Endometrial microvascular endothelial cells (primary cell): Measurements from ENCODE around the gene RETREG2. TPM values are rescaled to one million over a fixed set of nuclear protein-coding genes. Genes with fewer than 3 reads are reported as not detected.

Source experiments
- in situ Hi-C: cut with HindIII; loops from 2 replicates; pipeline ENCODE4 v1.10.0; 2017; ENCODE audit warnings: low sequenced_read_pairs, low pct_unique_long_range_greater_than_20kb; ENCODE audit errors: inconsistent ontology term
- total RNA-seq: library from RNA; depleted of rRNA; stranded (reverse); fragments of >200 nt; gene quantifications from one replicate; pipeline ENCODE4 v1.2.3, GENCODE V29; 2015; ENCODE audit errors: inconsistent ontology term

Gene RETREG2
- total RNA-seq, 1 donor from 2014 or later: 54.4 TPM

- in situ Hi-C loops: no loop called here
These were observed 10.1 kb upstream of the RETREG2 start for GRCh38 chr2:219167997-219168396.

GRCh38 chr2:219168526-219168925 lies 9.5 kb upstream of the RETREG2 start:
- in situ Hi-C loops: no loop called here

GRCh38 chr2:219168932-219169331 lies 9.1 kb upstream of the RETREG2 start:
- in situ Hi-C loops: no loop called here

GRCh38 chr2:219169930-219170654 lies 8.0 kb upstream of the RETREG2 start, which contains the start of gene SLC23A3:
TSS of gene SLC23A3 (minus strand) at chr2:219170029. CDS start at chr2:219169984, 45 bp downstream.
- in situ Hi-C loops: no loop called here

GRCh38 chr2:219171231-219171651 lies 6.8 kb upstream of the RETREG2 start:
- in situ Hi-C loops: no loop called here

DNA sequence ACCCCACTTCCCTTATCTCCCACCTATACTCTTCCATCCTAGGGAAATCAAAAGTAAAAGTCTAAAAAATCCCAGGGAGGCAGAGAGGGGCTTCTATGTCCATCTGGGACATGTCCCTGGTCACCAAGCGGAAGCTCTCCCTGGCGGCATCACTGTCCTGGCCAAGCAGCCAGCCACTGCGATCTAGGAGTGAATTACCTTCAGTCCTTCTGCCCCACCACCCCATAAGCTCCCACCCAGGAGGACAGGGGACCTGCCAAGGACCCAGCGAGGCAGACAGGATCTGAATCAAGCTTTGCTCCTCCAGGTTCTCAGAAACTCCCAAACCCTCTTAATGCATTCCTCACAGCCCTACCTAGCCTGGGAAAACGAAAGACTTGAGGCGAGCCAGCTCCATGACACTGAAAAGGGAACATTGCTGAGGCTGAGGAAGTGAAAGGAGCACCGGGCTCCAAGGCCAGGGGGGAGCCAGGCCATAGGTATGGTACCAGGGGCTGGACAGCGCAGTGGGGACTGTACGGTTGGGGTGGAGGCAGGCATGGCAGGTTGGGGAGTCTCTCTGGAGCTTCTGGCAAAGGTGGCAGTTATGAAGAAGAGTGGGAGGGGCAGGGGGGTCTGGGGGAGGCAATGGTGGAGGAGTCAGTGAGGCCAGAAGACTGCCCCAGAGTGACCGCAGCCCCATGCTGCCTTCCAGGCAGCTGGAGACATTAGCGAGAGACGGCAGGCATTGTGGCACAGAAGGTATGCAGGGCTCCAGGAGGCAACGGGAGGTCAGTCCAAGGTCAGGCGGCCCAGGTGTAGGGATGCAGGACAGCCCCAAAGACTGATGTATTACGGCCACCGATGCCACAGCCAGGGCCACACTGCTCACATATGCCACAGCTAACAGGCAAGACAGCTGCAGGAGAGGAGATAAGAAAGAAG lies 5.6 kb upstream of the RETREG2 start:
- in situ Hi-C loops: no loop called here

- in situ Hi-C loops: no loop called here
These were observed 4.9 kb upstream of the RETREG2 start for GRCh38 chr2:219173176-219173575.

DNA sequence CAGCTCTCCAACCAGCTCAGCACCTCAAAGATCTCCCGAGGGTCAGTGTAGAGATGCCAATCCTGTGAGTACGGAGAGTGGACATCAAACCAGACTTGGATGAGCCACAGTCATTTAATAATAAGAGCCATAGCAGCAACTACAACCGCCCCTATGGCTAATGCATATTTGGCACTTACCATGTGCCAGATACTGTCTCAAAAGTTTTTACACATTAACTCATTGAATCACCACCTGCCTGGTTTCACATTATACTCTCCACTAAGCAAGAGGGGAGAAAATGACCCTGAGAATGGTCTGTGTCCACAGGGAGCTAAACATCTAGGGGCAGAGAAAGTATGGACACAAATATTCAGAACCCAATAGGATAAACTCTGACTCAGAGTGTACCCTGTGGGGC lies 3.9 kb upstream of the RETREG2 start:
- in situ Hi-C loops: no loop called here

GRCh38 chr2:219174801-219175200 lies 3.3 kb upstream of the RETREG2 start:
- in situ Hi-C loops: no loop called here

DNA sequence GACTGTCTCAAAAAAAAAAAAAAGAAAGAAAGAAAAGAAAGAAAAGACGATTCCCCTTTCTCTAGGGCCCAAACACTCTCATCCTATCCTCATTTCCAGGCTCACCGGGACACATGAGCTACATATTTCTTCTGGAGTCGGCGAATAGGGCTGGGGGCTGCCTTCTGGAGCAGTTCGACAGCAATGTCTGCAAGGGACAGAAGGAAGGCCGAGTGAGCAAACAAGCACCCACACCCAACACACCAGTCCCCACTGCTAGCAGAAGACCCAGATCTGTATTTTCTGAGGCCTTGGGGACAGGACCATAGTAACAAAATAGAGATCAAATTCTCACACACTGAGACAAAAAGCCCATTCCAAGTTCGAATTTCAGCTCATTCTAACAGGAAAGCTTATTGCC lies 2.6 kb upstream of the RETREG2 start:
- in situ Hi-C loops: no loop called here

- in situ Hi-C loops: no loop called here
These were observed 1.9 kb upstream of the RETREG2 start for GRCh38 chr2:219175928-219176817.

GRCh38 chr2:219176818-219177551 lies 1.1 kb upstream of the RETREG2 start, which contains the start of gene CNPPD1:
TSS of gene CNPPD1 (minus strand) at chr2:219176925. CDS start at chr2:219176828, 97 bp downstream.
- in situ Hi-C loops: no loop called here

GRCh38 chr2:219178377-219179175 lies 501 bp downstream of the RETREG2 start:
- in situ Hi-C loops: no loop called here

DNA sequence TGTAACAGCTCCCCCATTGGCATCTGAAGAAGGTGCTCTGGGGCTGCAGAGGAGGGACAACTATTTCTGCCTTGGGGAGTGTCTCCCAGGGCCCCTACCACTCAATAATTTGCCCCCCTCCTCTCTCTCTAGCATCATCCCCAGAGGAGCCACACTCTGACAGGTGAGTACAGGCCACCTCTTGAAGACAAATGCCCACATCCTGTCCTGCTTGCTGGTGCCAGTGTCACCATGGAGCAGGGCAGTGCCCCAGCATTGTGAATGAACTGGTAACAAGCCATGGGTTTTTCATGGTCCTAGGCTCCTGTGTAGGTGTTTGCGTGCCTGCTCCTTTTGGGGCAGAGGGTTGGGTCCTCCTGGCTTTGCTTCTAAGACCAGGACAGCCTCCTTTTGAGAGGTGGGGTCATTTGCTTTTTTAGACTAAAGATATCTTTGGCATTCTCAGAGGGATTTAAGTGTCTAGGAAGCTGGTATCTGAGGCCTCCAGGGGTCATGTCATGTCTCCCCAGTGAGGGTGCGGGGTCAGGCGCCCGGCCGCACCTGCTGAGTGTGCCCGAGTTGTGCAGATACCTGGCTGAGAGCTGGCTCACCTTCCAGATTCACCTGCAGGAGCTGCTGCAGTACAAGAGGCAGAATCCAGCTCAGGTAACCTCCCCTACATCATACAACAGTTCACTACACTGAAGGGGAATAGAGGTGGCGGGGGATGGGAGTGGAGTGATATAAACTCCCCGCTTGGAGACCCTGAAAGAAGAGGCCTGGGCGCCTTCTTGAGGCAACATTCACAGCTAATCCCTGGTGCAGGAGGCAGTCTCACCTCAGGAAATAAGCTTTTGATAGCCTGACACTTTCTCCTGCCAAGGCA lies 1.8 kb downstream of the RETREG2 start:
- in situ Hi-C loops: no loop called here

DNA sequence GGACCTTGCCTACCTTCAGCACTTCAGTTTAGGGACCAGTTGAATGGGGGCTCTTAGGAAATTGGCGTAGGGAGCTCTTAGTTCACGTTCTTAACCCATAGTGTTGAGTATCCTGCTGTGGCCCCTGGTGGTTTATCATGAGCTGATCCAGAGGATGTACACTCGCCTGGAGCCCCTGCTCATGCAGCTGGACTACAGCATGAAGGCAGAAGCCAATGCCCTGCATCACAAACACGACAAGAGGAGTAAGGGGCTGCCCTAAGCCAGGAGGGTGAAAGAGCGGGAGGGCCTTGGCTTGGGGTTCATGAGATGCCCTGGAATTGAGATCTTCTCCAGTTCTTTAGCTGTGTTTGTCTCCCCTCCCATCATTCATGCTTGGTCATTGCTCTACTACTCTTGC lies 2.9 kb downstream of the RETREG2 start:
- in situ Hi-C loops: no loop called here

GRCh38 chr2:219181531-219181930 lies 3.5 kb downstream of the RETREG2 start:
- in situ Hi-C loops: no loop called here
